Upper lobe of right lung (tissue), 1 donor: ENCODE measurements around the gene HEBP1. TPM values are rescaled to one million over a fixed set of nuclear protein-coding genes. Genes with fewer than 3 reads are reported as not detected.

Experiments
- ATAC-seq: fragments of 200-7000 bp; cut with Tn5 transposase; one replicate; pipeline ENCODE4 v1.9.1; 2020; ENCODE audit warnings: mild to moderate bottlenecking, moderate library complexity
- DNase-seq: peaks from one replicate; pipeline ENCODE4 v3.0.0-alpha.2; 2020
- H3K27ac ChIP-seq: fragments of 200-600 bp; one replicate; pipeline ENCODE4 v1.8.0; 2022
- H3K27me3 ChIP-seq: fragments of 200-600 bp; one replicate; pipeline ENCODE4 v1.8.0; 2022; ENCODE audit warnings: mild to moderate bottlenecking
- H3K36me3 ChIP-seq: fragments of 200-600 bp; one replicate; pipeline ENCODE4 v1.8.0; 2022
- H3K4me1 ChIP-seq: fragments of 200-600 bp; one replicate; pipeline ENCODE4 v1.8.0; 2022
- H3K4me3 ChIP-seq: fragments of 200-600 bp; one replicate; pipeline ENCODE4 v1.8.0; 2022; ENCODE audit warnings: mild to moderate bottlenecking
- H3K9me3 ChIP-seq: fragments of 200-600 bp; one replicate; pipeline ENCODE4 v1.8.0; 2022
- intact Hi-C: fragments of 100-400 bp; cut with DNase I; formaldehyde crosslinking; loops from one replicate; pipeline ENCODE4 v1.11.0; 2022
- total RNA-seq: library from RNA; stranded (reverse); fragmentation: NEBNext Ultra II Directional; extraction: Animal tissue kit (Norgen Biotek cat#: 25700); gene quantifications from one replicate; pipeline ENCODE4 v1.2.1, GENCODE V29; 2021
- TF ChIP-seq, protein P1 (sequence below): fragments of 200-600 bp; IDR thresholded peaks from one replicate; pipeline ENCODE4 v1.8.0; 2022; ENCODE audit warnings: antibody characterized with exemption
- donor health status: DM: no; HTN: yes; CAD: no; lungs with severe emphysema.

Gene HEBP1
- total RNA-seq, 1 donor from 2014 or later: 86.2 TPM

- intact Hi-C loops: no loop called here
- TF ChIP-seq, protein P1, sequence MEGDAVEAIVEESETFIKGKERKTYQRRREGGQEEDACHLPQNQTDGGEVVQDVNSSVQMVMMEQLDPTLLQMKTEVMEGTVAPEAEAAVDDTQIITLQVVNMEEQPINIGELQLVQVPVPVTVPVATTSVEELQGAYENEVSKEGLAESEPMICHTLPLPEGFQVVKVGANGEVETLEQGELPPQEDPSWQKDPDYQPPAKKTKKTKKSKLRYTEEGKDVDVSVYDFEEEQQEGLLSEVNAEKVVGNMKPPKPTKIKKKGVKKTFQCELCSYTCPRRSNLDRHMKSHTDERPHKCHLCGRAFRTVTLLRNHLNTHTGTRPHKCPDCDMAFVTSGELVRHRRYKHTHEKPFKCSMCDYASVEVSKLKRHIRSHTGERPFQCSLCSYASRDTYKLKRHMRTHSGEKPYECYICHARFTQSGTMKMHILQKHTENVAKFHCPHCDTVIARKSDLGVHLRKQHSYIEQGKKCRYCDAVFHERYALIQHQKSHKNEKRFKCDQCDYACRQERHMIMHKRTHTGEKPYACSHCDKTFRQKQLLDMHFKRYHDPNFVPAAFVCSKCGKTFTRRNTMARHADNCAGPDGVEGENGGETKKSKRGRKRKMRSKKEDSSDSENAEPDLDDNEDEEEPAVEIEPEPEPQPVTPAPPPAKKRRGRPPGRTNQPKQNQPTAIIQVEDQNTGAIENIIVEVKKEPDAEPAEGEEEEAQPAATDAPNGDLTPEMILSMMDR: no peak
- Histone ChIP-seq H3K27me3 (no peaks in the 10 kb centered on the region), H3K36me3 (no peaks in the 10 kb centered on the region), H3K4me3 (peak overlapping the region; percentile 57), H3K9me3 (no peaks in the 10 kb centered on the region), H3K4me1 (no peaks in the 10 kb centered on the region), H3K27ac (peak overlapping the region; percentile 36)
- DNase-seq (peak; percentile 89), ATAC-seq (peak; percentile 87)
Observed at GRCh38 chr12:12927211-12928079, 72.6 kb downstream of the HEBP1 start.

- peak overlapping the region; percentile 8 for H3K27ac ChIP-seq
- no peaks in the 10 kb centered on the region for H3K27me3 ChIP-seq
- intact Hi-C loops: no loop called here
- peak; percentile 2 for ATAC-seq
- H3K4me1 ChIP-seq: no peaks in the 10 kb centered on the region
- peak overlapping the region; percentile 57 for H3K4me3 ChIP-seq
- TF ChIP-seq, protein P1: no peak
- no peaks in the 10 kb centered on the region for H3K9me3 ChIP-seq
- no peak for DNase-seq
- no peaks in the 10 kb centered on the region for H3K36me3 ChIP-seq
Observed at GRCh38 chr12:12926571-12927071, 73.4 kb downstream of the HEBP1 start.

- TF ChIP-seq, protein P1: no peak
- intact Hi-C loops: no loop called here
- H3K4me1 ChIP-seq: no peaks in the 10 kb centered on the region
- H3K27me3 ChIP-seq: no peaks in the 10 kb centered on the region
- H3K27ac ChIP-seq: no peak overlapping the region
- no peak for DNase-seq
- no peak overlapping the region for H3K4me3 ChIP-seq
- ATAC-seq: no peak
- H3K9me3 ChIP-seq: no peaks in the 10 kb centered on the region
- H3K36me3 ChIP-seq: no peaks in the 10 kb centered on the region
Observed at GRCh38 chr12:12925388-12925787, 74.7 kb downstream of the HEBP1 start.

Other genes with a start within 250 kb of the HEBP1 start
- 14.4 TPM for gene APOLD1, start 214.6 kb downstream of the HEBP1 start, total RNA-seq
- 59.6 TPM for gene DDX47, start 186.9 kb downstream of the HEBP1 start, total RNA-seq
- gene GPRC5A, start 108.7 kb downstream of the HEBP1 start, total RNA-seq: 886 TPM
- gene GPRC5D, start 48.1 kb downstream of the HEBP1 start, total RNA-seq: not detected
- 9.6 TPM for gene FAM234B, start 44.1 kb upstream of the HEBP1 start, total RNA-seq
- not detected for gene GSG1, start 103.4 kb upstream of the HEBP1 start, total RNA-seq
- 286 TPM for gene EMP1, start 196.5 kb upstream of the HEBP1 start, total RNA-seq